Endothelial cell of umbilical vein (primary cell): ENCODE results near the gene LENG9.

Experiments
- CTCF ChIP-seq, 2 donors: IDR thresholded peaks; 1 replicate in 1 of 2; 2 replicates in 1 of 2; pipeline ENCODE4 v1.5.1; 2011; ENCODE audit warnings: low read length in 2 of 2, mild to moderate bottlenecking in 2 of 2, moderate library complexity in 2 of 2, control low read depth in 1 of 2, inconsistent platforms in 1 of 2, low read depth in 1 of 2; ENCODE audit not compliant: insufficient read depth in 1 of 2; ENCODE audit errors: extremely low read depth in 1 of 2
- EZH2 ChIP-seq: IDR thresholded peaks from 2 replicates; pipeline ENCODE4 v1.6.1; 2012; ENCODE audit warnings: borderline replicate concordance, low read depth, mild to moderate bottlenecking, moderate library complexity, low read length, inconsistent platforms; ENCODE audit not compliant: severe bottlenecking
- GATA2 ChIP-seq: IDR thresholded peaks from 2 replicates; pipeline ENCODE4 v1.7.0; 2011; ENCODE audit warnings: low read depth, mild to moderate bottlenecking, moderate library complexity, mixed read lengths, low read length; ENCODE audit not compliant: insufficient read length, insufficient read depth
- MAX ChIP-seq: IDR thresholded peaks from 2 replicates; pipeline ENCODE4 v1.6.1; 2011; ENCODE audit not compliant: insufficient read depth, insufficient read length
- POLR2AphosphoS5 ChIP-seq: IDR thresholded peaks from 2 replicates; pipeline ENCODE4 v1.6.1; 2012; ENCODE audit warnings: low read depth, mild to moderate bottlenecking, control low read depth, low read length, moderate library complexity; ENCODE audit not compliant: insufficient read depth

- TF ChIP-seq MAX (no peak), EZH2 (no peak), POLR2AphosphoS5 (no peak), GATA2 (no peak), CTCF (IDR thresholded peaks at IDR 0.05; ENCODE audit: extremely low read depth in 1 of 2, insufficient read depth in 1 of 2, low read depth in 1 of 2, low read length in 2 of 2) (no peak)
Measured at GRCh38 chr19:54425382-54425723, 38.2 kb downstream of the LENG9 start.
